ENCODE measurements around the gene COASY.

The COASY gene

DNA sequence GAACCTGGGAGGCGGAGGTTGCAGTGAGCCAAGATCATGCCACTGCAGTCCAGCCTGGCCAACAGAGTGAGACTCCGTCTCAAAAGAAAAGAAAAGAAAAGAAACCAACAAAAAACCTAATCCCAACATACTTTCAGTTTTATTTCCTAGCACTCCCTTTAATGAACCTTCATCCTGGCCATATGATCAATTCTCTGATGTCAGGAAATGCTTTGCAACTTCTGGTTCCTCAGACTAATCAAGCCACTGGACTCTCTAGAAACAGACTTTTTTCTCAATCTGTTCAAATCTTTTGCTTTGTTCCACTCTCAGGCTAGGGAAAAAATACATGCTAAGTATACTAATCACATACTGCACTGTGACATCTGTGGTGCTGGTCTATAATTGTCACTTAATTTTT, 28.9 kb downstream of the COASY start:
- H3K4me3 ChIP-seq (ENCODE audit: low read depth, low read length): no peak overlapping the region
- no peak for TF ChIP-seq CTCF (IDR thresholded peaks at IDR 0.05; ENCODE audit: insufficient read depth, low read length, missing control alignments)
- DNase-seq (ENCODE audit: low read depth, low spot score): no peak
- CTCF ChIA-PET: interaction anchor here (1.3 to 2.3 kb wide), 3 partner anchors 11 to 89 kb away, joined by 3 to 15 read pairs (median 8); partner anchors contain the start of gene PSMC3IP
- POLR2A ChIA-PET: no interaction called here

DNA sequence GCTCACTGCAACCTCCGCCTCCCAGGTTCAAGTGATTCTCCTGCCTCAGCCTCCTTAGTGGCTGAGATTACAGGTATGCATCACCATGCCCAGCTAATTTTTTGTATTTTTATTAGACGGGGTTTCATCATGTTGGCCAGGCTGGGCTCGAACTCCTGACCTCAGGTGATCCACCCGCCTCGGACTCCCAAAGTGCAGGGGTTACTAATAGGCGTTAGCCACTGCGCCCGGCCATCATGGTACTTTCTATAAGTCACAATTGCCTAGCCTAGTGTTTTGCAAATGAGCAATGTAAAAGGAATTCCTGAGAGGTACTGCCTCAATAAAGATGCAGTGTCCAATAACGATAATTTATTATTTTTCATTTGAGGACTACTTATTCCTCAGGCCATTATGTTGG, 29.5 kb downstream of the COASY start:
- TF ChIP-seq CTCF (IDR thresholded peaks at IDR 0.05; ENCODE audit: insufficient read depth, low read length, missing control alignments): no peak
- ChIA-PET CTCF (interaction anchor here (1.3 to 2.3 kb wide), 2 partner anchors 13 to 88 kb away, joined by 3 to 15 read pairs; partner anchors contain the start of gene PSMC3IP), POLR2A (no interaction called here)
- DNase-seq (ENCODE audit: low read depth, low spot score): no peak
- no peak overlapping the region for H3K4me3 ChIP-seq (ENCODE audit: low read depth, low read length)

GRCh38 chr17:42596386-42596785, 34.4 kb downstream of the COASY start:
- no peak overlapping the region for H3K4me3 ChIP-seq (ENCODE audit: low read depth, low read length)
- CTCF ChIA-PET: no interaction called here
- POLR2A ChIA-PET: no interaction called here
- no peak for TF ChIP-seq CTCF (IDR thresholded peaks at IDR 0.05; ENCODE audit: insufficient read depth, low read length, missing control alignments)
- no peak for DNase-seq (ENCODE audit: low read depth, low spot score)

DNA sequence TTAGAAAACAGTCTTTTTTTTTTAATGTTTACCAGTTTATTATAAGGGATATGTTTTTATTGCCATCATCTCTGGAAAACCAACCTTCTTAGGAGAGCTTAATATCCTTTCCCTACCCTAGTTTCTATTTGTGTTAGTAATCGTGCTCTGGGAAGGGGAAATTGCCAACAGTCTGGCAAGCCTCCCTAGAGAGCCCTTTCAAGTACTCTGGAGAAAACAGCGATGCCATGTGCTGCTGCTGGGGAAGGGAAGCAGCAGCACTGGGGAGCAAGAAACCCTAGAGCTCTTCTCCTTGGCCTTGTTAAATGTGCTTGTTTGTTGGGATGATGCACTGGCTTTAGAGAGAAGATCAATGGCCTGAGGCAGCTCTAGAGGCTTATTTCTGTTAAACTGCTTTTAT, 37.0 kb downstream of the COASY start:
- ChIA-PET POLR2A (interaction anchor here (0.9 kb wide), 1 partner anchor 11 kb away, joined by 3 read pairs; the partner anchor contains the start of genes RETREG3 and TUBG1), CTCF (interaction anchor here (0.8 to 2.5 kb wide), 4 partner anchors 10 to 21 kb away, joined by 3 to 8 read pairs (median 7); partner anchors contain the start of genes PSMC3IP, RETREG3 and TUBG1)
- DNase-seq (ENCODE audit: low read depth, low spot score): no peak
- no peak overlapping the region for H3K4me3 ChIP-seq (ENCODE audit: low read depth, low read length)
- no peak for TF ChIP-seq CTCF (IDR thresholded peaks at IDR 0.05; ENCODE audit: insufficient read depth, low read length, missing control alignments)

DNA sequence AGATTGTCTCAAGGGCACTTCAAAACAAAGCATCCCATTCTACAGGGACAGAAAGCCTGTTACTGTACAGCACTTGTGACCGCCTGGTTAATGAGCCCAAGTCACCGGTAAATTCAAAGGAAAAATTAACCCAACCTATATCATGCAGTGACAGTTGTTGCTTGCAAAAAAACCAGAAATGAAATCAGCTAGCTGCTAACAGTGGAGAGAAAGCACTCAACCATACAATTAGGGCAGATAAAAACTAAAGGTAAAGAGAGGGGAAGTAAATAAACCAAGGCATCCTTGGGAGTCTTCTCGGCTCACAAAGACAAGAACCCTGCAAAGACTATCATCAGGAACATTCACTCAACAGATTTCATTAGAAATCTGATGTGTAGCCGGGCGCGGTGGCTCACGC, 41.4 kb downstream of the COASY start:
- no peak overlapping the region for H3K4me3 ChIP-seq (ENCODE audit: low read depth, low read length)
- DNase-seq (ENCODE audit: low read depth, low spot score): no peak
- ChIA-PET CTCF (interaction anchor here (3.2 kb wide), 1 partner anchor 25 kb away, joined by 18 read pairs; the partner anchor contains the start of gene PSMC3IP), POLR2A (no interaction called here)
- no peak for TF ChIP-seq CTCF (IDR thresholded peaks at IDR 0.05; ENCODE audit: insufficient read depth, low read length, missing control alignments)

- DNase-seq (ENCODE audit: low read depth, low spot score): no peak
- CTCF ChIA-PET: interaction anchor here (0.6 to 2.5 kb wide), 8 partner anchors 27 to 590 kb away, joined by 3 to 19 read pairs (median 4); partner anchors contain the start of genes PLEKHH3, PSMC3IP and RAMP2
- peak overlapping the region; percentile 96 for H3K4me3 ChIP-seq (ENCODE audit: low read depth, low read length)
- TF ChIP-seq CTCF (IDR thresholded peaks at IDR 0.05; ENCODE audit: insufficient read depth, low read length, missing control alignments): no peak
- POLR2A ChIA-PET: interaction anchor here (2.0 kb wide), 1 partner anchor 30 kb away, joined by 6 read pairs; the partner anchor contains the start of gene PSMC3IP
These were observed 45.8 kb downstream of the COASY start for GRCh38 chr17:42607769-42608168.
